Cardiac muscle cell (in vitro differentiated cells and primary cell): ENCODE data around the gene MTRR. TPM values are rescaled to one million over a fixed set of nuclear protein-coding genes. Genes with fewer than 3 reads are reported as not detected.
"Not testable (repeated sequence)": the region's sequence is repeated elsewhere in the genome, so short reads cannot be mapped to it uniquely, and the experiment has no call there.

ENCODE experiments used
- DNase-seq, 2 donors: peaks; one replicate each; pipeline versions ENCODE4 v3.0.0 to v3.0.0-alpha.2; 2010 to 2017; ENCODE audit warnings: low read depth in 1 of 2, low spot score in 1 of 2
- H3K27ac ChIP-seq: fragments of 200-600 bp; sonication (generic); 2 replicates; pipeline ENCODE4 v1.5.1; 2016
- H3K27me3 ChIP-seq: fragments of 200-600 bp; sonication (generic); 2 replicates; pipeline ENCODE4 v1.6.0; 2016; ENCODE audit warnings: control low read depth
- H3K36me3 ChIP-seq: fragments of 200-600 bp; sonication (generic); 2 replicates; pipeline ENCODE4 v1.5.1; 2016; ENCODE audit warnings: control low read depth
- H3K4me1 ChIP-seq: fragments of 200-600 bp; sonication (generic); 2 replicates; pipeline ENCODE4 v1.8.1; 2017; ENCODE audit warnings: low read depth, mild to moderate bottlenecking, mixed run types
- H3K4me3 ChIP-seq: fragments of 200-600 bp; sonication (generic); 2 replicates; pipeline ENCODE4 v1.5.1; 2016; ENCODE audit warnings: mild to moderate bottlenecking
- H3K9me3 ChIP-seq: fragments of 200-600 bp; sonication (generic); 2 replicates; pipeline ENCODE4 v1.5.1; 2017; ENCODE audit warnings: low read depth, mild to moderate bottlenecking, control low read depth
- polyA plus RNA-seq: library from polyadenylated mRNA; unstranded; fragments of >200 nt; fragmentation: Nextera tagmentation; extraction: Ambion mirVana; gene quantifications from 2 replicates; pipeline ENCODE4 v1.2.1, GENCODE V29; 2016
- total RNA-seq: library from RNA; depleted of rRNA; stranded (reverse); fragments of >200 nt; gene quantifications from 2 replicates; pipeline ENCODE4 v1.2.3, GENCODE V29; 2016
- TF ChIP-seq, protein P1 (sequence below): IDR thresholded peaks from 2 replicates; pipeline ENCODE4 v1.5.1; 2012; ENCODE audit warnings: low read depth, mild to moderate bottlenecking, low read length

The MTRR gene
- total and polyA plus RNA-seq, 2 experiments from 2014 or later: 31.7 to 34.3 TPM

GRCh38 chr5:7904170-7904569, 35.2 kb downstream of the MTRR start:
- TF ChIP-seq, protein P1, sequence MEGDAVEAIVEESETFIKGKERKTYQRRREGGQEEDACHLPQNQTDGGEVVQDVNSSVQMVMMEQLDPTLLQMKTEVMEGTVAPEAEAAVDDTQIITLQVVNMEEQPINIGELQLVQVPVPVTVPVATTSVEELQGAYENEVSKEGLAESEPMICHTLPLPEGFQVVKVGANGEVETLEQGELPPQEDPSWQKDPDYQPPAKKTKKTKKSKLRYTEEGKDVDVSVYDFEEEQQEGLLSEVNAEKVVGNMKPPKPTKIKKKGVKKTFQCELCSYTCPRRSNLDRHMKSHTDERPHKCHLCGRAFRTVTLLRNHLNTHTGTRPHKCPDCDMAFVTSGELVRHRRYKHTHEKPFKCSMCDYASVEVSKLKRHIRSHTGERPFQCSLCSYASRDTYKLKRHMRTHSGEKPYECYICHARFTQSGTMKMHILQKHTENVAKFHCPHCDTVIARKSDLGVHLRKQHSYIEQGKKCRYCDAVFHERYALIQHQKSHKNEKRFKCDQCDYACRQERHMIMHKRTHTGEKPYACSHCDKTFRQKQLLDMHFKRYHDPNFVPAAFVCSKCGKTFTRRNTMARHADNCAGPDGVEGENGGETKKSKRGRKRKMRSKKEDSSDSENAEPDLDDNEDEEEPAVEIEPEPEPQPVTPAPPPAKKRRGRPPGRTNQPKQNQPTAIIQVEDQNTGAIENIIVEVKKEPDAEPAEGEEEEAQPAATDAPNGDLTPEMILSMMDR: no peak
- Histone ChIP-seq H3K4me3 (no peak overlapping the region), H3K27me3 (no peaks in the 10 kb centered on the region), H3K9me3 (no peaks in the 10 kb centered on the region), H3K36me3 (peaks cover 38% of the 10 kb centered on the region), H3K4me1 (no peaks in the 10 kb centered on the region), H3K27ac (no peak overlapping the region)
- peak in 1 of 2 donors; percentile 62 for DNase-seq

- Histone ChIP-seq H3K27me3 (no peaks in the 10 kb centered on the region), H3K4me1 (no peaks in the 10 kb centered on the region), H3K36me3 (peaks cover 8% of the 10 kb centered on the region), H3K9me3 (no peaks in the 10 kb centered on the region), H3K27ac (no peak overlapping the region), H3K4me3 (no peak overlapping the region)
- TF ChIP-seq, protein P1: no peak
- no peak for DNase-seq
Measured at GRCh38 chr5:7907612-7908011, 38.7 kb downstream of the MTRR start.

- no peak overlapping the region for H3K27ac ChIP-seq
- no peaks in the 10 kb centered on the region for H3K9me3 ChIP-seq
- DNase-seq: no peak
- no peaks in the 10 kb centered on the region for H3K4me1 ChIP-seq
- H3K27me3 ChIP-seq: no peaks in the 10 kb centered on the region
- no peak overlapping the region for H3K4me3 ChIP-seq
- TF ChIP-seq, protein P1: no peak
- peaks cover 8% of the 10 kb centered on the region for H3K36me3 ChIP-seq
Measured at GRCh38 chr5:7908317-7908716, 39.4 kb downstream of the MTRR start.

DNA sequence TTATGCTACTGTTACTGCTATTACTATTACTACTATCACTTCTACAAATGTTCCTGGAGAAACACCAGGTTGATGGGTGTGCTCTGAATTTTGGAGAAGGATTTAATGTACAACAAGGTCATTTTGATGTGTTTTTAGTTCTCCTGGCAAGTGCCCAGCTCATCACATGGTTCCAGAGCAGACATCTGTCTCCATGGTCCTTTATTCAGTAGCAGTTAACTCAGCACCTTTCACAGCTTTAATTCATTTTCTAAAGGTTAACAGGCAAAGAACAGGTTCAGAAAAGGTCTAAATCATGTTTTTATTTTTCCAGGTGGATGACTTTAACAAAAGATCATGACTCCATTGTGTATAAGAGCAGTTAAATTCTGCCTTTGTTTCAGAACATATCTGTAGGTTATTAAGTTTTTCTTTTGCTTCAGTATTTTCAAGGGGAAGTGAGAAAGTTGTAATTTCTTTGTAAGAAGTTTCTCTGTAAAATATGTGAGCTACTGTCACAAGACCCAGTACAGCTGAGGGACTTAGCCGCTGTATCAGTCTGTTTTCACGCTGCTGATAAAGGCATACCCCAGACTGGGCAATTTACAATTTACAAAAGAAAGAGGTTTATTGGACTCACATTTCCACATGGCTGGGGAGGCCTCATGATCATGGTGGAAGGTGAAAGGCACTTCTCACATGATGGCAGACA, 41.9 kb downstream of the MTRR start:
- H3K4me1 ChIP-seq: no peaks in the 10 kb centered on the region
- H3K4me3 ChIP-seq: no peak overlapping the region
- no peaks in the 10 kb centered on the region for H3K27me3 ChIP-seq
- TF ChIP-seq, protein P1: no peak
- no peaks in the 10 kb centered on the region for H3K9me3 ChIP-seq
- peaks cover 4% of the 10 kb centered on the region for H3K36me3 ChIP-seq
- DNase-seq: no peak
- no peak overlapping the region for H3K27ac ChIP-seq

- not testable (repeated sequence) for H3K27me3 ChIP-seq, H3K4me3 ChIP-seq, H3K27ac ChIP-seq, H3K4me1 ChIP-seq, DNase-seq, H3K36me3 ChIP-seq, H3K9me3 ChIP-seq
Measured at GRCh38 chr5:7911429-7911771, 42.5 kb downstream of the MTRR start.

GRCh38 chr5:7916171-7916804, 47.3 kb downstream of the MTRR start:
- DNase-seq: no peak
- Histone ChIP-seq H3K27me3 (no peaks in the 10 kb centered on the region), H3K4me3 (no peak overlapping the region), H3K36me3 (no peaks in the 10 kb centered on the region), H3K4me1 (no peaks in the 10 kb centered on the region), H3K9me3 (no peaks in the 10 kb centered on the region), H3K27ac (no peak overlapping the region)
- TF ChIP-seq, protein P1: no peak
